K562 (cell line): ENCODE data around the gene GREB1. TPM values are rescaled to one million over a fixed set of nuclear protein-coding genes. Genes with fewer than 3 reads are reported as not detected.

Source experiments
- ATAC-seq: fragments of 200-7000 bp; cut with Tn5 transposase; 3 replicates; pipeline ENCODE4 v1.9.1; 2020; ENCODE audit warnings: moderate library complexity
- BruUV-seq: library from RNA; stranded (reverse); fragments of 400-500 nt; replicated peaks from 2 replicates; lab custom pipeline; 2021; lab: Mats Ljungman, UMichigan
- CTCF ChIA-PET: fragments of 300-600 bp; formaldehyde crosslinking; extraction: SDS; loops from one replicate; lab custom pipeline; 2021; ENCODE audit warnings: low intra/inter-chr PET ratio; lab: Yijun Ruan, JAX
- POLR2A ChIA-PET: fragments of 300-600, 350-650 bp; sonication (Branson Sonifier 250); formaldehyde crosslinking; extraction: SDS; loops from one replicate; lab custom pipeline; 2021; ENCODE audit warnings: antibody characterized with exemption, inconsistent platforms; lab: Yijun Ruan, JAX
- DNase-seq, 4 experiments: peaks; one replicate each; pipeline versions ENCODE4 v3.0.0 to v3.0.0-alpha.2; 2011 to 2018; ENCODE audit warnings: low spot score in 3 of 4, mixed read lengths in 3 of 4; ENCODE audit errors: extremely low read depth in 1 of 4
- FAIRE-seq: peaks from 2 replicates; lab custom pipeline; 2011; peaks lifted over from hg19 to GRCh38; lab: Jason Lieb, UNC
- H2AFZ ChIP-seq: 2 replicates; pipeline ENCODE4 v1.6.0; 2011; ENCODE audit warnings: low read depth, low read length, control low read depth, inconsistent platforms
- H3K27ac ChIP-seq: fragments of 200-600 bp; 3 replicates; pipeline ENCODE4 v1.8.0; 2011; ENCODE audit warnings: low read depth, mild to moderate bottlenecking, control low read depth, inconsistent platforms, low read length, moderate library complexity, mixed read lengths; ENCODE audit errors: extremely low read depth
- H3K27me3 ChIP-seq, 2 experiments: fragments of 300-600 bp in 1 of 2; 2 replicates in 1 of 2; 3 replicates in 1 of 2; pipeline versions ENCODE4 v1.6.0 to v1.8.0; 2011; ENCODE audit warnings: inconsistent platforms in 2 of 2, low read length in 2 of 2, mild to moderate bottlenecking in 1 of 2, mixed read lengths in 1 of 2, moderate library complexity in 1 of 2; ENCODE audit not compliant: control insufficient read depth in 2 of 2, insufficient read depth in 2 of 2
- H3K36me3 ChIP-seq: fragments of 300-600 bp; 3 replicates; pipeline ENCODE4 v1.8.0; 2011; ENCODE audit warnings: mild to moderate bottlenecking, low read length, inconsistent platforms; ENCODE audit not compliant: control insufficient read depth, insufficient read depth
- H3K4me1 ChIP-seq, 2 experiments: fragments of 200-600 bp in 1 of 2; replicated peaks in 1 of 2; 2 replicates in 1 of 2; 3 replicates in 1 of 2; pipeline versions ENCODE4 v1.5.1 to v1.8.0; 2011; ENCODE audit warnings: inconsistent platforms in 2 of 2, low read length in 2 of 2, mild to moderate bottlenecking in 1 of 2, mixed read lengths in 1 of 2, moderate library complexity in 1 of 2; ENCODE audit not compliant: control insufficient read depth in 2 of 2, insufficient read depth in 2 of 2
- H3K4me2 ChIP-seq: 2 replicates; pipeline ENCODE4 v1.6.1; 2011; ENCODE audit warnings: low read length, control low read depth, inconsistent platforms, mixed read lengths; ENCODE audit not compliant: insufficient read depth
- H3K4me3 ChIP-seq: fragments of 200-600 bp; sonication (generic), shearing (Covaris generic); 2 replicates; pipeline ENCODE4 v1.5.1; 2016; ENCODE audit warnings: control low read depth, inconsistent platforms
- H3K79me2 ChIP-seq: fragments of 200-600 bp; 3 replicates; pipeline ENCODE4 v1.8.0; 2011; ENCODE audit warnings: low read length, inconsistent platforms; ENCODE audit not compliant: control insufficient read depth, insufficient read depth
- H3K9ac ChIP-seq, 2 experiments: 2 replicates each; pipeline versions ENCODE4 v1.6.0 to v1.6.1; 2011; ENCODE audit warnings: low read depth in 2 of 2, low read length in 2 of 2, control low read depth in 1 of 2, inconsistent platforms in 1 of 2, mild to moderate bottlenecking in 1 of 2, mixed read lengths in 1 of 2; ENCODE audit not compliant: insufficient read depth in 1 of 2
- H3K9me1 ChIP-seq: one replicate; pipeline ENCODE4 v1.6.0; 2011; ENCODE audit warnings: inconsistent platforms, mild to moderate bottlenecking, low read length, moderate library complexity; ENCODE audit not compliant: control insufficient read depth, insufficient read depth
- H3K9me3 ChIP-seq: replicated peaks from 2 replicates; pipeline ENCODE4 v1.5.1; 2011; ENCODE audit warnings: low read depth, low read length, inconsistent platforms; ENCODE audit not compliant: control insufficient read depth, insufficient read depth
- H4K20me1 ChIP-seq: replicated peaks from 2 replicates; pipeline ENCODE4 v1.6.1; 2011; ENCODE audit warnings: low read length, inconsistent platforms, mixed read lengths; ENCODE audit not compliant: control insufficient read depth, insufficient read depth
- CREB5 ChIP-seq: fragments of 250-450 bp; sonication (Bioruptor Pico); IDR thresholded peaks from 2 replicates; pipeline ENCODE4 v1.5.0; 2020; ENCODE audit warnings: mild to moderate bottlenecking
- NFATC3 ChIP-seq: fragments of 450-650 bp; IDR thresholded peaks from 2 replicates; pipeline ENCODE4 v1.6.1; 2017; ENCODE audit warnings: mild to moderate bottlenecking
- ZFP36 ChIP-seq: fragments of 150-350 bp; IDR thresholded peaks from 2 replicates; pipeline ENCODE4 v1.6.1; 2018; ENCODE audit warnings: low read length, low read depth; ENCODE audit not compliant: partially characterized antibody
- WGBS: fragments of 100-300 bp; shearing (Covaris generic); methylation state at CpG from one replicate; pipeline ENCODE4 v1.1.6; 2016; ENCODE audit warnings: low coverage, mixed read lengths; ENCODE audit not compliant: insufficient coverage; ENCODE audit errors: missing lambda C conversion rate; 5-methylcytosine and 5-hydroxymethylcytosine counted together
- in situ Hi-C: fragments of 300-500 bp; cut with MboI; formaldehyde crosslinking; loops from 4 replicates; pipeline ENCODE4 v1.15.0; 2018; ENCODE audit warnings: inconsistent platforms, mixed read lengths
- intact Hi-C: fragments of 100-400 bp; cut with micrococcal nuclease; formaldehyde crosslinking; loops from 2 replicates; pipeline ENCODE4 v1.14.2; 2022
- polyA plus RNA-seq, 8 experiments: library from polyadenylated mRNA; depleted of rRNA in 4 of 8; stranded (reverse) in 5 of 8; unstranded in 3 of 8; fragments of >200 nt; fragmentation: Nextera tagmentation in 2 of 8; fragmentation: Illumina TruSeq in 1 of 8; extraction: Ambion mirVana in 2 of 8; extraction: Trizol in 1 of 8; gene quantifications; 2 replicates each; pipeline versions ENCODE4 v1.2.1 to v1.2.3, GENCODE V29; 2011 to 2014; ENCODE audit warnings: inconsistent platforms in 1 of 8, missing spikeins in 1 of 8
- total RNA-seq, 7 experiments: library from RNA; depleted of rRNA in 6 of 7; stranded (reverse); fragments of >200 nt in 6 of 7; fragmentation: Illumina TruSeq in 2 of 7; extraction: Trizol in 2 of 7; gene quantifications; 2 replicates each; pipeline versions ENCODE4 v1.2.1 to v1.2.3, GENCODE V29; 2011 to 2021; ENCODE audit warnings: low replicate concordance in 1 of 7

Gene GREB1
- total and polyA plus RNA-seq, 9 of the 15 experiments (the other 6 are each of a cell fraction or from before 2014, with no cell fraction given) = 0.04 to 0.86 (median 0.10) TPM; not detected in 1

DNA sequence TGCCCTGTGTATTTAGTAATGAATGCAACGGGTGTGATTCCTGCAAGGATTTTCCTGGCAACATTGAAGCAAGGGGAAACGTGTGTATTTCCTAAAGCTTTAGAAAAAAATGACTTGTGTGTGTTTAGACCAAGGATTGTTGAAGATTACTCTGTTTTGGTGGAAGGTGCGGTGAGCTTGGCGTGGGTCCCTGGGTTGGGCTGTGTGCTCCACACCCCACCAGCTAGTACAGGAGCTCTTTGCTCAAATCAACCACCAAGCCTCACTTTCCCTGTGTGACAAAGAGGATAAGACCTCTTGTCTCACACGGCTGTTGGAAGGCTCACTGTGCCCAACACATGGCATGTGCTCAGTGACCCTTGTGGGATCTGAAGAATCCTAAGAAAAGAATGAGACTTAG, 21.4 kb upstream of the GREB1 start (continued):
- TF ChIP-seq CREB5 (CRISPR knock-in tag) = no peak

GRCh38 chr2:11513319-11513718, 20.5 kb upstream of the GREB1 start:
- intact Hi-C loops = no loop called here
- CTCF ChIA-PET = no interaction called here
- no peak overlapping the region for H3K9ac ChIP-seq

More at GRCh38 chr2:11513319-11513718, 20.5 kb upstream of the GREB1 start:
- WGBS = 4% methylated on average over 5 of the region's 5 CpGs
- Histone ChIP-seq H2AFZ (no peak overlapping the region), H3K36me3 (no peaks in the 10 kb centered on the region), H3K4me3 (no peak overlapping the region), H3K79me2 (no peaks in the 10 kb centered on the region), H4K20me1 (no peaks in the 10 kb centered on the region; the same call in 1 of the 2 replicates), H3K9me1 (no peaks in the 10 kb centered on the region), H3K9me3 (no peaks in the 10 kb centered on the region), H3K4me1 (no peaks in the 10 kb centered on the region), H3K27me3 (peaks cover 32 to 64% of the 10 kb centered on the region in 2 experiments), H3K4me2 (no peak overlapping the region), H3K27ac (no peak overlapping the region)
- no peak for TF ChIP-seq NFATC3
- TF ChIP-seq ZFP36 = peak; percentile 31
- POLR2A ChIA-PET = interaction anchor here (0.6 kb wide), 1 partner anchor 40 kb away, joined by 5 read pairs; no protein-coding TSS in a partner anchor
- DNase-seq = no peak
- no peak for ATAC-seq
- in situ Hi-C loops = no loop called here
- no TSS peak for BruUV-seq
- no peak for FAIRE-seq
